ENCODE measurements around the gene MYZAP. TPM values are rescaled to one million over a fixed set of nuclear protein-coding genes. Genes with fewer than 3 reads are reported as not detected.

The MYZAP gene
- total and polyA plus RNA-seq, 2 donors from 2014 or later, result 3.3 to 6.1 TPM

DNA sequence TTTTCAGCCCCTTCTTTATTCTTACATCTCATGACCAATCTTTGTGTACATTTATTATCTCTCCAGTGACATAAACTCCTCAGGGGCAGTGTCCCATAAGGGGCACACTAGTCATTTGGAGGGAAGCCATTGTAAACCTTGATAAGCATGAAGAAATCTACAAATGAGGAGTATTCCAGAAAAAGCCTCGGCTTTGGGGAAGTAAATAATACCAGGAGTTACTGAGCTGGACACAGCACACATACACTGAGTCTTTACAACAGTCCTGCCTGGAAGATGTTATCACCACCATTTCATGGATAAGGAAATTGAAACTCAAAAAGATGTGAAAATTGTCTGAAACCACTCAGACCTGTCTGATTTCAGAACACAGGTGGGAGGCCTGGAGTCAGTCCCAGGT, 99.4 kb downstream of the MYZAP start:
- Histone ChIP-seq H3K4me3 (ENCODE audit: low read length in 3 of 3) (no peak overlapping the region), H3K27me3 (ENCODE audit: control insufficient read depth, insufficient read depth, low read length) (no peaks in the 10 kb centered on the region), H3K9ac (ENCODE audit: low read length in 3 of 3) (no peak overlapping the region), H3K9me3 (ENCODE audit: control insufficient read depth in 2 of 3, insufficient read depth in 1 of 3, low read length in 3 of 3) (no peaks in the 10 kb centered on the region), H3K36me3 (ENCODE audit: control insufficient read depth in 2 of 3, insufficient read depth in 3 of 3, low read length in 3 of 3) (no peaks in the 10 kb centered on the region), H3K4me1 (ENCODE audit: control insufficient read depth in 2 of 3, insufficient read depth in 2 of 3, low read depth in 1 of 3, low read length in 3 of 3) (no peaks in the 10 kb centered on the region), H3K27ac (ENCODE audit: low read depth in 2 of 2, low read length in 2 of 2) (no peak overlapping the region)
- FAIRE-seq, result no peak
- TF ChIP-seq, protein P1, sequence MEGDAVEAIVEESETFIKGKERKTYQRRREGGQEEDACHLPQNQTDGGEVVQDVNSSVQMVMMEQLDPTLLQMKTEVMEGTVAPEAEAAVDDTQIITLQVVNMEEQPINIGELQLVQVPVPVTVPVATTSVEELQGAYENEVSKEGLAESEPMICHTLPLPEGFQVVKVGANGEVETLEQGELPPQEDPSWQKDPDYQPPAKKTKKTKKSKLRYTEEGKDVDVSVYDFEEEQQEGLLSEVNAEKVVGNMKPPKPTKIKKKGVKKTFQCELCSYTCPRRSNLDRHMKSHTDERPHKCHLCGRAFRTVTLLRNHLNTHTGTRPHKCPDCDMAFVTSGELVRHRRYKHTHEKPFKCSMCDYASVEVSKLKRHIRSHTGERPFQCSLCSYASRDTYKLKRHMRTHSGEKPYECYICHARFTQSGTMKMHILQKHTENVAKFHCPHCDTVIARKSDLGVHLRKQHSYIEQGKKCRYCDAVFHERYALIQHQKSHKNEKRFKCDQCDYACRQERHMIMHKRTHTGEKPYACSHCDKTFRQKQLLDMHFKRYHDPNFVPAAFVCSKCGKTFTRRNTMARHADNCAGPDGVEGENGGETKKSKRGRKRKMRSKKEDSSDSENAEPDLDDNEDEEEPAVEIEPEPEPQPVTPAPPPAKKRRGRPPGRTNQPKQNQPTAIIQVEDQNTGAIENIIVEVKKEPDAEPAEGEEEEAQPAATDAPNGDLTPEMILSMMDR (IDR thresholded peaks at IDR 0.05; ENCODE audit: borderline replicate concordance, extremely low read depth, insufficient read depth), result no peak
- no peak for DNase-seq
- intact Hi-C loops (cut with DNase I), result no loop called here

DNA sequence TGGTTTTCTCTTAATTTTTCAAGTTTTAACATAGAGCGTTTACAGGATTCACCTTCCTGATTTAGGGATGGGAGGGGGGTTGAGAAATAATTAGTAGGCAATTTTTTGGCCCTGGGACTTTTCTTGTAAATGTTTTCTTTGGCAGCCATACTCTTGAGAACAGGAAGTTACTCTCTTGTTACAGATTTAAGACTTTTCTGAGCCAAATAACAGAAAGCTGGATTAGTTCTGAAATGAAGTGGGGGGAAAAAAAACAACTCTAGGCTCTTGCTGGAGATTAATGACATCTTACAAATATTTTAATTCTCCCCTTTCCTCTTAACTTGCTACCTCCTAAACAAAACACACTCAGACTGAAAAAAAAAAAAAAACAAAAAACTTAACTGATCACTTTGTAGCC, 101.0 kb downstream of the MYZAP start:
- FAIRE-seq (peak; percentile 50), DNase-seq (peak in 2 of 5 donors; percentile 57 to 78)
- Histone ChIP-seq H3K4me1 (ENCODE audit: control insufficient read depth in 2 of 3, insufficient read depth in 2 of 3, low read depth in 1 of 3, low read length in 3 of 3) (no peaks in the 10 kb centered on the region), H3K27me3 (ENCODE audit: control insufficient read depth, insufficient read depth, low read length) (no peaks in the 10 kb centered on the region), H3K36me3 (ENCODE audit: control insufficient read depth in 2 of 3, insufficient read depth in 3 of 3, low read length in 3 of 3) (no peaks in the 10 kb centered on the region), H3K9me3 (ENCODE audit: control insufficient read depth in 2 of 3, insufficient read depth in 1 of 3, low read length in 3 of 3) (no peaks in the 10 kb centered on the region), H3K4me3 (ENCODE audit: low read length in 3 of 3) (no peak overlapping the region), H3K27ac (ENCODE audit: low read depth in 2 of 2, low read length in 2 of 2) (peak overlapping the region in 1 of 2 donors; percentile 37), H3K9ac (ENCODE audit: low read length in 3 of 3) (no peak overlapping the region)
- TF ChIP-seq, protein P1 (IDR thresholded peaks at IDR 0.05; ENCODE audit: borderline replicate concordance, extremely low read depth, insufficient read depth), result no peak
- intact Hi-C loops (cut with DNase I), result no loop called here

DNA sequence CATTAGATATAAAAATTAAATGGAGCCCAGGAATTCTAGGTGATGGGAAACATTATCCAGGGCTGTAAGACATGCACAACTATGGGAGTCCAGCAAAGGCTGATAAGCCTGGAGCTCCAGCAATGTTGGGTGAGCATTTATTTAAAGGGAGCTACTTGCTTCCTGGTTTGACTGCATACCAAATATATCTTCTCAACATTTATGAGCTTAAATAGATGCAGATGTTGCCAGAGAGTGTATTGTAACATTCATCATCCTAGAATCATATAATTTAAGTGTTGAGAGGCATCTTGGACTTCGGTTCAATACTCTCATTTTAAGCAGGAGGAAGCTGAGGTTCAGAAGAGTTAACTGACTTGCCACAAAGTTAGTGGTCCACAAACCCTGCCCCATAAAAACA, 102.6 kb downstream of the MYZAP start:
- Histone ChIP-seq H3K27me3 (ENCODE audit: control insufficient read depth, insufficient read depth, low read length) (no peaks in the 10 kb centered on the region), H3K9ac (ENCODE audit: low read length in 3 of 3) (no peak overlapping the region), H3K4me1 (ENCODE audit: control insufficient read depth in 2 of 3, insufficient read depth in 2 of 3, low read depth in 1 of 3, low read length in 3 of 3) (no peaks in the 10 kb centered on the region), H3K9me3 (ENCODE audit: control insufficient read depth in 2 of 3, insufficient read depth in 1 of 3, low read length in 3 of 3) (no peaks in the 10 kb centered on the region), H3K36me3 (ENCODE audit: control insufficient read depth in 2 of 3, insufficient read depth in 3 of 3, low read length in 3 of 3) (no peaks in the 10 kb centered on the region), H3K27ac (ENCODE audit: low read depth in 2 of 2, low read length in 2 of 2) (no peak overlapping the region), H3K4me3 (ENCODE audit: low read length in 3 of 3) (no peak overlapping the region)
- FAIRE-seq, result no peak
- TF ChIP-seq, protein P1 (IDR thresholded peaks at IDR 0.05; ENCODE audit: borderline replicate concordance, extremely low read depth, insufficient read depth), result no peak
- DNase-seq, result peak in 2 of 5 donors; percentile 49 to 60
- intact Hi-C loops (cut with DNase I), result no loop called here

DNA sequence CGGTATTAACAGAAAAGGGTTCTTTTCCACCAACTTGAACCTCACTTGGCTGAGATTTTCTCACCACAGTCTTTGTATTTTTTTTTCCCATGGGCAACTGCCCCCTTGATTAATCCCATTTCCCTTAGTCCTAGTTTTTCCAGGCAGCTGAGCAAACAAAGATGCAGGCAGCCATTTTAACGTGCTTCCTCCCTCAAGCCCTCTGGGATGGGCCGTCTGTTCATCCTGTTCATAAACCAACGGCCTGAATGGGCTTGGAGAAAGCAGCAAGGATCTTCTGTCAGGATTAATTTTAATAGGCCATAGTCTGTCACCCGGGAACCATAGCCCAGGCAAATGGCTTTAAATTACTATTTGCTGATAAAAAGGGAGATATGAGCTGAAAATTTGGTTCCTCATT, 104.4 kb downstream of the MYZAP start:
- H3K4me3 ChIP-seq (ENCODE audit: low read length in 3 of 3), result no peak overlapping the region
- DNase-seq (no peak), FAIRE-seq (no peak)
- intact Hi-C loops (cut with DNase I), result no loop called here
- no peaks in the 10 kb centered on the region for H3K9me3 ChIP-seq (ENCODE audit: control insufficient read depth in 2 of 3, insufficient read depth in 1 of 3, low read length in 3 of 3)
- no peaks in the 10 kb centered on the region for H3K36me3 ChIP-seq (ENCODE audit: control insufficient read depth in 2 of 3, insufficient read depth in 3 of 3, low read length in 3 of 3)
- H3K27me3 ChIP-seq (ENCODE audit: control insufficient read depth, insufficient read depth, low read length), result no peaks in the 10 kb centered on the region
- no peak overlapping the region for H3K27ac ChIP-seq (ENCODE audit: low read depth in 2 of 2, low read length in 2 of 2)
- H3K4me1 ChIP-seq (ENCODE audit: control insufficient read depth in 2 of 3, insufficient read depth in 2 of 3, low read depth in 1 of 3, low read length in 3 of 3), result no peaks in the 10 kb centered on the region
- TF ChIP-seq, protein P1 (IDR thresholded peaks at IDR 0.05; ENCODE audit: borderline replicate concordance, extremely low read depth, insufficient read depth), result no peak
- no peak overlapping the region for H3K9ac ChIP-seq (ENCODE audit: low read length in 3 of 3)
